H54 (cell line): ENCODE measurements around the gene RELN.
"Not testable (repeated sequence)": the region's sequence is repeated elsewhere in the genome, so short reads cannot be mapped to it uniquely, and the experiment has no call there.

Experiments
- DNase-seq: peaks from one replicate; pipeline ENCODE4 v3.0.0; 2011; ENCODE audit warnings: low spot score, mixed read lengths; ENCODE audit not compliant: insufficient read length
- FAIRE-seq: peaks from 3 replicates; lab custom pipeline; 2011; peaks lifted over from hg19 to GRCh38; lab: Jason Lieb, UNC
- POLR2A ChIP-seq: IDR thresholded peaks from 2 replicates; pipeline ENCODE4 v1.6.1; 2011; ENCODE audit warnings: low read depth, mild to moderate bottlenecking, low read length

Gene RELN

GRCh38 chr7:103914147-103914899 is 75.1 kb downstream of the RELN start:
- DNase-seq (no peak), FAIRE-seq (no peak)
- TF ChIP-seq POLR2A, result no peak

- no peak for DNase-seq
- TF ChIP-seq POLR2A, result no peak
- FAIRE-seq, result no peak
Observed at GRCh38 chr7:103912891-103913605, 76.4 kb downstream of the RELN start.

- FAIRE-seq, DNase-seq: not testable (repeated sequence)
Observed at GRCh38 chr7:103911015-103911414, 78.4 kb downstream of the RELN start.

GRCh38 chr7:103905997-103906396 is 83.5 kb downstream of the RELN start:
- FAIRE-seq, result no peak
- no peak for TF ChIP-seq POLR2A

GRCh38 chr7:103902917-103903316 is 86.5 kb downstream of the RELN start:
- no peak for FAIRE-seq
- no peak for DNase-seq
- no peak for TF ChIP-seq POLR2A

More at GRCh38 chr7:103905997-103906396, 83.5 kb downstream of the RELN start:
- no peak for DNase-seq

- DNase-seq, FAIRE-seq: not testable (repeated sequence)
Observed at GRCh38 chr7:103896826-103897225, 92.6 kb downstream of the RELN start.

GRCh38 chr7:103894656-103895596 is 94.5 kb downstream of the RELN start:
- no peak for DNase-seq
- FAIRE-seq, result no peak
- no peak for TF ChIP-seq POLR2A

- FAIRE-seq (no peak), DNase-seq (no peak)
- TF ChIP-seq POLR2A, result no peak
Observed at GRCh38 chr7:103893350-103893749, 96.1 kb downstream of the RELN start.

GRCh38 chr7:103889451-103889850 is 100.0 kb downstream of the RELN start:
- no peak for DNase-seq
- TF ChIP-seq POLR2A, result no peak
- FAIRE-seq, result no peak

- no peak for DNase-seq
- TF ChIP-seq POLR2A, result no peak
- no peak for FAIRE-seq
Observed at GRCh38 chr7:103888603-103889153, 100.8 kb downstream of the RELN start.

- DNase-seq (no peak), FAIRE-seq (no peak)
- no peak for TF ChIP-seq POLR2A
Observed at GRCh38 chr7:103887853-103888602, 101.4 kb downstream of the RELN start.

- FAIRE-seq (no peak), DNase-seq (no peak)
- no peak for TF ChIP-seq POLR2A
Observed at GRCh38 chr7:103887050-103887449, 102.4 kb downstream of the RELN start.
